Peyer's patch (tissue), 4 donors: Measurements from ENCODE around the gene RNASE7. TPM values are rescaled to one million over a fixed set of nuclear protein-coding genes. Genes with fewer than 3 reads are reported as not detected.

Experiments used
- DNase-seq, 3 donors: peaks; one replicate each; pipeline ENCODE4 v3.0.0-alpha.2; 2017 to 2019
- H3K27ac ChIP-seq, 4 donors: fragments of 200-600 bp; sonication (generic); one replicate each; pipeline ENCODE4 v1.5.1; 2016 to 2019
- H3K27me3 ChIP-seq, 2 donors: fragments of 200-600 bp; sonication (generic); one replicate each; pipeline ENCODE4 v1.5.1; 2019
- H3K36me3 ChIP-seq, 3 donors: fragments of 200-600 bp; sonication (generic); one replicate each; pipeline ENCODE4 v1.5.1; 2016 to 2019
- H3K4me1 ChIP-seq, 4 donors: fragments of 200-600 bp; sonication (generic); one replicate each; pipeline ENCODE4 v1.5.1; 2016 to 2019
- H3K4me3 ChIP-seq, 4 donors: fragments of 200-600 bp; sonication (generic); 1 replicate in 3 of 4; 2 replicates in 1 of 4; pipeline ENCODE4 v1.5.1; 2016 to 2019; ENCODE audit warnings: mild to moderate bottlenecking in 1 of 4
- H3K9me3 ChIP-seq, 4 donors: fragments of 200-600 bp; sonication (generic); one replicate each; pipeline ENCODE4 v1.5.1; 2016 to 2019; ENCODE audit warnings: mild to moderate bottlenecking in 1 of 4
- POLR2A ChIP-seq, 2 donors: fragments of 450-650 bp; IDR thresholded peaks; one replicate each; pipeline ENCODE4 v1.5.1; 2017; ENCODE audit warnings: antibody characterized with exemption in 2 of 2, mild to moderate bottlenecking in 2 of 2, moderate library complexity in 2 of 2
- total RNA-seq, 4 donors: library from RNA; depleted of rRNA; stranded (reverse); fragments of >200 nt; gene quantifications; one replicate each; pipeline ENCODE4 v1.1.0, GENCODE V29; 2016
- TF ChIP-seq, protein P1 (sequence below), 6 experiments: fragments of 450-650 bp in 4 of 6; fragments of 200-600 bp in 2 of 6; sonication (generic) in 1 of 6; IDR thresholded peaks; one replicate each; pipeline ENCODE4 v1.5.1; 2017 to 2019; ENCODE audit warnings: antibody characterized with exemption in 6 of 6, mild to moderate bottlenecking in 3 of 6, moderate library complexity in 1 of 6

Gene RNASE7
- total RNA-seq, 4 donors from 2014 or later, result not detected

DNA sequence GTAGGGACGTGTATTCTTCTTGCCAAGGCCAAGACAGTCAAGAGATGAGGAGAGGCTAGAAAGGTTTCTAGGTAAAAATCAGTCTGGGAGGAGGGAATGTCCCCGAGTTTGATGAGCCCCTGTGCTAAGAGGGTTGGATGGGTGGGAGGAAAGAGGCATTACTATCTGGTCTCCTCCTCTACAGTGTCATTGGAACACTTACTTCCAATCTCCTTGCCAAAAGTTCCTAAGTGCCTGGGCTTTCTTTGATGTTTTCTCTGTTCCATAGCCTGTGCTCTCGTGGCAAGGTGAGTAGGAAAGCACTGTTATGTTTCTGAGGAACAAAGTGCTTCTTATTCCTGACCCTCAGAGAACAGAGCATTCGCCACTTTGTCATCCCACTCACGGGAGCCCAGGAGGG, 7.5 kb upstream of the RNASE7 start, which contains the start of gene RNASE13:
RNASE13 (minus strand) TSS at position 101 of the 400 bp plus-strand sequence. CDS start 519 bp downstream, outside the sequence.
- TF ChIP-seq POLR2A (IDR thresholded peaks at IDR 0.05), result no peak
- TF ChIP-seq, protein P1, sequence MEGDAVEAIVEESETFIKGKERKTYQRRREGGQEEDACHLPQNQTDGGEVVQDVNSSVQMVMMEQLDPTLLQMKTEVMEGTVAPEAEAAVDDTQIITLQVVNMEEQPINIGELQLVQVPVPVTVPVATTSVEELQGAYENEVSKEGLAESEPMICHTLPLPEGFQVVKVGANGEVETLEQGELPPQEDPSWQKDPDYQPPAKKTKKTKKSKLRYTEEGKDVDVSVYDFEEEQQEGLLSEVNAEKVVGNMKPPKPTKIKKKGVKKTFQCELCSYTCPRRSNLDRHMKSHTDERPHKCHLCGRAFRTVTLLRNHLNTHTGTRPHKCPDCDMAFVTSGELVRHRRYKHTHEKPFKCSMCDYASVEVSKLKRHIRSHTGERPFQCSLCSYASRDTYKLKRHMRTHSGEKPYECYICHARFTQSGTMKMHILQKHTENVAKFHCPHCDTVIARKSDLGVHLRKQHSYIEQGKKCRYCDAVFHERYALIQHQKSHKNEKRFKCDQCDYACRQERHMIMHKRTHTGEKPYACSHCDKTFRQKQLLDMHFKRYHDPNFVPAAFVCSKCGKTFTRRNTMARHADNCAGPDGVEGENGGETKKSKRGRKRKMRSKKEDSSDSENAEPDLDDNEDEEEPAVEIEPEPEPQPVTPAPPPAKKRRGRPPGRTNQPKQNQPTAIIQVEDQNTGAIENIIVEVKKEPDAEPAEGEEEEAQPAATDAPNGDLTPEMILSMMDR (IDR thresholded peaks at IDR 0.05), result no peak
- peaks cover 0 to 19% (median 0%) of the 10 kb centered on the region in 4 donors for H3K4me1 ChIP-seq
- H3K4me3 ChIP-seq, result no peak within 1 kb of the TSS
- no peak for DNase-seq
- no peaks in the 10 kb centered on the region for H3K36me3 ChIP-seq
- no peaks in the 10 kb centered on the region for H3K27me3 ChIP-seq
- no peak within 1 kb of the TSS for H3K27ac ChIP-seq
- no peaks in the 10 kb centered on the region for H3K9me3 ChIP-seq

DNA sequence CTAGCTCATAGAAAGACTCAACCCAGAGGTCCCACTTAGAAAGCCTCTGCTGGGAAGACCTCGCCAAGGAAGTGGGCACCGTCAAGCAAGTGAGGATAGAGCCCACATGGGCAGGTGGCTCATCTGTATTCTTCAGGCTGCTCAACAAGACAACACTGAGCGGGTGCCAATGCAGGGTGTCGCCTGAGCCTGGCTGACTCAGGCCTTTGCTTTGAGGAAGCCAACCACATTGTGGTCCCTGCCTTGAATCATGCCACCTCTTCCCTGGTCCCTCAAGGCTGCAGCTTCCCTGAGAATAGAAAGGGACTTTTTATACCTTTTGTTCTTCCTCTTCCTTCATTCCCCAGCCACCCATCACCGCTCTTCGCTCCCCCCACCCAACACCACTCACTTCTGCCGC, 5.4 kb upstream of the RNASE7 start:
- TF ChIP-seq POLR2A (IDR thresholded peaks at IDR 0.05), result no peak
- TF ChIP-seq, protein P1 (IDR thresholded peaks at IDR 0.05), result no peak
- H3K36me3 ChIP-seq, result no peaks in the 10 kb centered on the region
- H3K27ac ChIP-seq, result no peak overlapping the region
- no peaks in the 10 kb centered on the region for H3K9me3 ChIP-seq
- no peak overlapping the region for H3K4me3 ChIP-seq
- no peaks in the 10 kb centered on the region for H3K27me3 ChIP-seq
- DNase-seq, result no peak
- H3K4me1 ChIP-seq, result peaks cover 0 to 22% (median 0%) of the 10 kb centered on the region in 4 donors

DNA sequence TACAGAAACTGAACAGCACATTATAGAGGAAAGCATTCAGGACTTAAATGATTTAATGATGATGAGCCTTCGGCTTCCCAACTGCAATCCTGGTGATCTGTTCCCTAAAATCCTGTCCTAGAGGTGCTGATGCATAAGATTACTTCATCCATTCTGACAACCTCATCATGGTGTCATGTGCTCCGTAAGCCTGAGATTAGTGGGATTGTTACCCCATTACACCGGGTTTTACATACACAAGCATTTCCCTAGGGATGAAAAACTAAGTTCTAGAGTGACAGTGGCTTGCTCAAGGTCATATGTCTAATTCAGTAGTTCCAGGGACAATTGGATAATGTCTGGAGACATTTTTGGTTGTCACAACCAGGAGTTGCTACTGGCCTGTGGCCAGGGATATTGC, 5.0 kb upstream of the RNASE7 start:
- TF ChIP-seq POLR2A (IDR thresholded peaks at IDR 0.05), result no peak
- TF ChIP-seq, protein P1 (IDR thresholded peaks at IDR 0.05), result no peak
- DNase-seq, result no peak
- no peak overlapping the region for H3K27ac ChIP-seq
- peaks cover 0 to 22% (median 0%) of the 10 kb centered on the region in 4 donors for H3K4me1 ChIP-seq
- H3K4me3 ChIP-seq, result no peak overlapping the region
- no peaks in the 10 kb centered on the region for H3K36me3 ChIP-seq
- H3K27me3 ChIP-seq, result no peaks in the 10 kb centered on the region
- H3K9me3 ChIP-seq, result no peaks in the 10 kb centered on the region

DNA sequence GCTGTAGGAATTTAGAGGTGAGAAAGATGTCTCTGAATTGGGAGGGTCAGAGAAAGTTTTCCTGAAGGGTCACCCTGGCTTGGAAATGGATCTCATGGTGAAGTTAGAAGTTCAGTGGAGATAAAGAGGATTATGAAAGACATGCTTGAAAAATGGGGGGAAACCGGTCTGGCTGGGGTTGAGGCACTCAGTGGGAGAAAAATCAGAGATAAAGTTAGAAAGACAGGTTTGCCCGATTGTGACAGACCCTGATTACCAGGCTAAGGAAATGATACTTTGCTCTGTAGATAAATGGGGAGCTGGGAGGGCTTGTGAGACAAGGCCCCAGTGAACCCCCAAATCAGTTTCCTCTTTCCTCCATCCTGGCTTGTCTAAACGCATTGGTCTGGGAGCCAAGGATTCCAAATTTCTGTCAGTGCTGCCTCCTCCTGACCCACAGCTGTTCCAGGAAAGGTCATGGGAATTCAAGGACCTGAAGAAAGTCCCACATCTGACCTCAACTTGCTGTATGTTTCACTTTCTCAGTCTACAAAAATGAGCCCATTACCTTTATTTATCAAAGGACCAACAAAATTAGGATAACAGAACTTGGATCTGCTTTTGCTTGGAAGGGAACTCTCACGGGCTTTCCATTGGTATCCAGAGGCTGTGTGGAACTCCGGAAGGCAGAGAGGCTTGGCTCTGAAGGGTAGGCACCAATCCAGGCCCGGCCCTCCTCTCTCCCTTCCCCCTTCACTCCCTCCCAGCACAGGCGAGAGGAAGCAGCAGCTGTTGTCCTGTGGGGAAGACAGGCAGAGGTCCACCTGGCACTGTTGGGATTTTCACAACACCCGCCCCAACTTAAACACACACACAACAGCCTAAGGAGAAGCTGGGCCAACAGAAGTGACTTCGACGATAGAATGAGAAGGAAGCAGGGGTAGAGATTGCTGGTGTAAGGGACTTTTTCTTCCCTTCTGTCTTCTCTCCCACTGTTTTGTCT, 3.4 kb upstream of the RNASE7 start:
- peak; percentile 34 to 80 (median 73) for DNase-seq
- Histone ChIP-seq H3K36me3 (no peaks in the 10 kb centered on the region), H3K27ac (peak overlapping the region; percentile 29 to 74 (median 49)), H3K9me3 (no peaks in the 10 kb centered on the region), H3K4me1 (peaks cover 0 to 29% (median 3%) of the 10 kb centered on the region in 4 donors), H3K4me3 (no peak overlapping the region), H3K27me3 (no peaks in the 10 kb centered on the region)
- TF ChIP-seq, protein P1 (IDR thresholded peaks at IDR 0.05), result no peak
- TF ChIP-seq POLR2A (IDR thresholded peaks at IDR 0.05), result no peak

DNA sequence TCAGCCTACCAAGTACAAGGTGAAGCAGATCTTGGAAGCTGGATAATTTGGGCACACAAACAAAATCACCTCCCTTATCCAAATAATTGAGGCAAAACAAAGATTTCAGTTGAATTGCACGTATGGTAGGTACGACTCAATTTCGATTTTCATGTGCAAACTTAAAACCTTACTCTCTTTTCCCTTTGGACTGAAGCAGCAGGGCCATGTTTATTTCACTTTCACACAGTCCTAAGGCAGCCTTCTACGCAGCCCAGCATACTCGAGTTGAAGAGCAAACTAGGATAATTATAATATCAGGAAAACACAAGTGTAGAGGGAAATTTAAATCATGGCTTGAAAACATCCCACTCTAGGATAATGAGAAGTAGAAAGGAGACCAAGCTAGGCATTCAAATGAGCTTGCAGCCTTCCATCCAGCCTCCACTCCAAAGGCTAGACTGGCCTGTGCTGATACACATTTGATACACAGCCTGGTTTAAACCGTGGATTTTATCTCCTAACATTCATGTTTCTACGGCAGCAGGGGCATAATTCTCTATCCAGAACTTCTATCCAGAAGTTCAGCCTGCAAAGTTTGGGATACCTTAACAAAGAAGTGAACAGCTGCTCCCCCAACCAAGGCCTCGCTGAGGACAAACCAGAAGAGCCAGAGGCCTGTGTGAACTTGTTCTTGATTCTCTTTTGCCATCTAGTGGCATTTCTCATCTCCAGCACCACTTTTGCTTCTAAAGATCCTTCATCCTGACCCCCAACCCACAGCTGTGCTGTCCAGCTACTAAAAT, 2.4 kb upstream of the RNASE7 start:
- Histone ChIP-seq H3K4me3 (no peak overlapping the region), H3K9me3 (no peaks in the 10 kb centered on the region), H3K27me3 (no peaks in the 10 kb centered on the region), H3K36me3 (no peaks in the 10 kb centered on the region), H3K4me1 (peaks cover 0 to 32% (median 3%) of the 10 kb centered on the region in 4 donors), H3K27ac (peak overlapping the region; percentile 29 to 74 (median 49))
- TF ChIP-seq POLR2A (IDR thresholded peaks at IDR 0.05), result no peak
- TF ChIP-seq, protein P1 (IDR thresholded peaks at IDR 0.05), result peak; percentile 10 to 77 (median 60)
- peak in 2 of 3 donors; percentile 24 to 57 for DNase-seq
